Measurements from ENCODE around the gene GSTM1.

GSTM1 gene

DNA sequence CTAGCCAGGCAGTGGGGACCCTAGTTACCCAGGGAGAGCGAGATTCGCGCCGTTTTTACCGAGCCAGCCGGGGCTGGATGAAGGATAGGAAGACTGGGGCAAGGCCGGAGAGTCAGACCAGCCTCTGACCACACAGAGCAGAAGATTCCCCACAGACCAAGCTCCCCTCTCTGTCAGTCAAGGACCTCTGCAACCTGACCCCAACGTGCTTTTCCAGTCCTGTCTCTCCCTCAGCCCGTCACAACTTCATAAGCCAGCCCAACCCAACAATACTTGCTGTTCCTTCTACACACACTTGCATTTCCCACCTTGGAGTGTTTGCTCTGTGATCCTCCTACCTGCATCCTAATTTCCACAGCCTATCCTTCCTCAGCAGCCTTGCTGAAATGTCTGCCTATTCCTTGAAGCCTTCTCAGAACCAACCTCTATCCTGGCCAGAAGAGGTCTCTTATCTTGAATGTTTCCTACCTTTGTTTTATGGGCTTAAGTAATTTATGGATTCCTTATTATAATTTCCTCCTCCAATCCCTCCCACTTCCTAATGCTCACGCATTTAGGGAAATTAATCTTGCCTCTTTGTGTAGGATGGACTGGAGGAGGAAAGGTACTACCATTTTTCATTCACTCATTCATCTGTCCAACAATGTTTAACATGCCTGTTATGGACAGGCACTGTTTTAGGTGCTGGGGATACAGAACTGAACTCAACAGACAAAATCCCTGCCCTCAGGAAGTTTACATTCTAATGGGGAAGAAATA, 53.2 kb downstream of the GSTM1 start, which contains the start of gene GSTM3:
Gene GSTM3, minus strand, starts transcription at position 424 of the 759 bp plus-strand sequence. CDS start 751 bp downstream, outside the sequence.
- TF ChIP-seq GATA3 (IDR thresholded peaks at IDR 0.05; ENCODE audit: low read depth, low read length), result no peak
- no peak for TF ChIP-seq GATA2 (IDR thresholded peaks at IDR 0.05; ENCODE audit: low read depth, low read length)

All from SH-SY5Y (cell line).